HepG2 (cell line): Measurements from ENCODE around the gene BCAS4. TPM values are rescaled to one million over a fixed set of nuclear protein-coding genes. Genes with fewer than 3 reads are reported as not detected.

Experiments
- BORCS8-MEF2B ChIP-seq: sonication (generic); formaldehyde crosslinking; IDR thresholded peaks from 2 replicates; pipeline ENCODE4 v1.8.0; 2022; ENCODE audit warnings: mild to moderate bottlenecking, missing genetic modification reagents
- CEBPB ChIP-seq: IDR thresholded peaks from 2 replicates; pipeline ENCODE4 v1.6.1; 2011; ENCODE audit warnings: low read depth, low read length, improper control_type of control experiment, borderline replicate concordance
- ELF3 ChIP-seq: IDR thresholded peaks from 2 replicates; pipeline ENCODE4 v1.6.1; 2016; ENCODE audit warnings: missing genetic modification reagents, missing compliant biosample characterization
- FOSL1 ChIP-seq: sonication (generic); formaldehyde crosslinking; IDR thresholded peaks from 2 replicates; pipeline ENCODE4 v1.9.0; 2021; ENCODE audit warnings: missing genetic modification reagents, borderline replicate concordance
- MAFK ChIP-seq, 2 experiments: IDR thresholded peaks in 1 of 2; conservative IDR thresholded peaks in 1 of 2; 2 replicates each; pipeline ENCODE4 v1.6.1; 2011; ENCODE audit warnings: improper control_type of control experiment in 2 of 2, low read length in 2 of 2
- PAWR ChIP-seq: sonication (generic); formaldehyde crosslinking; IDR thresholded peaks from 2 replicates; pipeline ENCODE4 v1.4.0; 2020; ENCODE audit warnings: missing genetic modification reagents, mild to moderate bottlenecking, borderline replicate concordance
- RELA ChIP-seq: sonication (generic); formaldehyde crosslinking; IDR thresholded peaks from 2 replicates; pipeline ENCODE4 v1.4.0; 2020; ENCODE audit warnings: missing genetic modification reagents
- TBX2 ChIP-seq: sonication (generic); formaldehyde crosslinking; IDR thresholded peaks from 2 replicates; pipeline ENCODE4 v1.5.0; 2020; ENCODE audit warnings: missing genetic modification reagents, mild to moderate bottlenecking, borderline replicate concordance
- WIZ ChIP-seq: sonication (generic); formaldehyde crosslinking; IDR thresholded peaks from 2 replicates; pipeline ENCODE4 v1.5.1; 2020; ENCODE audit warnings: mild to moderate bottlenecking, missing genetic modification reagents
- ZMYM2 ChIP-seq: sonication (generic); formaldehyde crosslinking; IDR thresholded peaks from 2 replicates; pipeline ENCODE4 v1.8.0; 2022; ENCODE audit warnings: mild to moderate bottlenecking, missing genetic modification reagents
- ZNF33B ChIP-seq: sonication (generic); formaldehyde crosslinking; IDR thresholded peaks from 2 replicates; pipeline ENCODE4 v1.5.1; 2020; ENCODE audit warnings: mild to moderate bottlenecking, missing genetic modification reagents
- ZNF530 ChIP-seq: sonication (generic); formaldehyde crosslinking; IDR thresholded peaks from 2 replicates; pipeline ENCODE4 v1.5.0; 2020; ENCODE audit warnings: low read depth, mild to moderate bottlenecking, missing genetic modification reagents
- ZNF788 ChIP-seq: sonication (generic); formaldehyde crosslinking; IDR thresholded peaks from 2 replicates; pipeline ENCODE4 v1.5.0; 2020; ENCODE audit warnings: mild to moderate bottlenecking, missing genetic modification reagents, borderline replicate concordance
- ZNF883 ChIP-seq: sonication (generic); formaldehyde crosslinking; IDR thresholded peaks from 2 replicates; pipeline ENCODE4 v1.5.1; 2020; ENCODE audit warnings: mild to moderate bottlenecking, missing genetic modification reagents; ENCODE audit errors: not compliant biosample characterization
- polyA plus RNA-seq, 8 experiments: library from polyadenylated mRNA; depleted of rRNA in 3 of 8; stranded (reverse) in 7 of 8; unstranded in 1 of 8; fragments of >200 nt; fragmentation: Illumina TruSeq in 4 of 8; extraction: Trizol in 4 of 8; gene quantifications; 2 replicates each; pipeline versions ENCODE4 v1.2.1 to v1.2.3, GENCODE V29; 2011 to 2016; ENCODE audit warnings: low read depth in 4 of 8, missing spikeins in 1 of 8, mixed read lengths in 1 of 8; ENCODE audit not compliant: insufficient read depth in 1 of 8
- total RNA-seq, 5 experiments: library from RNA; depleted of rRNA; stranded (reverse); fragments of >200 nt; fragmentation: Illumina TruSeq; extraction: Trizol; gene quantifications; 2 replicates each; pipeline ENCODE4 v1.2.3, GENCODE V29; 2016; ENCODE audit warnings: low read depth in 1 of 5
- TF ChIP-seq, protein P1 (sequence below): sonication (generic); formaldehyde crosslinking; IDR thresholded peaks from 2 replicates; pipeline ENCODE4 v1.8.1; 2022; ENCODE audit warnings: mild to moderate bottlenecking, missing genetic modification reagents
- TF ChIP-seq, protein P2 (sequence below): sonication (generic); formaldehyde crosslinking; IDR thresholded peaks from 2 replicates; pipeline ENCODE4 v1.8.1; 2023; ENCODE audit warnings: missing genetic modification reagents, mild to moderate bottlenecking, borderline replicate concordance

BCAS4 gene
- total and polyA plus RNA-seq, 2 of the 13 experiments (the other 11 are each of a cell fraction or from before 2014, with no cell fraction given): 7.2 to 8.0 TPM

- no peak for TF ChIP-seq TBX2 (CRISPR knock-in tag)
- no peak for TF ChIP-seq BORCS8-MEF2B
- TF ChIP-seq ZNF788 (CRISPR knock-in tag): no peak
- TF ChIP-seq FOSL1 (CRISPR knock-in tag): 0 out of 2 replicates have a peak, but pooled peaks have one; percentile 14
- TF ChIP-seq RELA (CRISPR knock-in tag): no peak
- TF ChIP-seq PAWR (CRISPR knock-in tag): 0 out of 2 replicates have a peak, but pooled peaks have one; percentile 46
- TF ChIP-seq ZNF530 (CRISPR knock-in tag): no peak
- peak; percentile 6; the same call in 1 of the 2 replicates for TF ChIP-seq CEBPB
- TF ChIP-seq, protein P1, sequence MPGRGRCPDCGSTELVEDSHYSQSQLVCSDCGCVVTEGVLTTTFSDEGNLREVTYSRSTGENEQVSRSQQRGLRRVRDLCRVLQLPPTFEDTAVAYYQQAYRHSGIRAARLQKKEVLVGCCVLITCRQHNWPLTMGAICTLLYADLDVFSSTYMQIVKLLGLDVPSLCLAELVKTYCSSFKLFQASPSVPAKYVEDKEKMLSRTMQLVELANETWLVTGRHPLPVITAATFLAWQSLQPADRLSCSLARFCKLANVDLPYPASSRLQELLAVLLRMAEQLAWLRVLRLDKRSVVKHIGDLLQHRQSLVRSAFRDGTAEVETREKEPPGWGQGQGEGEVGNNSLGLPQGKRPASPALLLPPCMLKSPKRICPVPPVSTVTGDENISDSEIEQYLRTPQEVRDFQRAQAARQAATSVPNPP: no peak
- TF ChIP-seq MAFK (conservative IDR thresholded peaks at IDR 0.05 in 1 of 2, IDR thresholded peaks at IDR 0.05 in 1 of 2; ENCODE audit: low read length in 2 of 2): no peak
- TF ChIP-seq WIZ (CRISPR knock-in tag): 0 out of 2 replicates have a peak, but pooled peaks have one; percentile 17
- TF ChIP-seq, protein P2, sequence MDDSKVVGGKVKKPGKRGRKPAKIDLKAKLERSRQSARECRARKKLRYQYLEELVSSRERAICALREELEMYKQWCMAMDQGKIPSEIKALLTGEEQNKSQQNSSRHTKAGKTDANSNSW (CRISPR knock-in tag): no peak
- TF ChIP-seq ELF3: no peak
- TF ChIP-seq ZMYM2: no peak
- TF ChIP-seq ZNF883: no peak
- no peak for TF ChIP-seq ZNF33B (CRISPR knock-in tag)
- TF ChIP-seq, all 625 proteins: peak for 26
Observed at GRCh38 chr20:50762435-50763220, 32.2 kb upstream of the BCAS4 start (continued).
